Measurements from ENCODE around the gene PRSS2. TPM values are rescaled to one million over a fixed set of nuclear protein-coding genes. Genes with fewer than 3 reads are reported as not detected.
A peak's percentile ranks its signal among the peaks of the same experiment; 100 is the strongest.
"Not testable (repeated sequence)": the region's sequence is repeated elsewhere in the genome, so short reads cannot be mapped to it uniquely, and the experiment has no call there.

Gene PRSS2
- total and polyA plus RNA-seq, 2 donors (not counting 1 experiment from before 2014, with no cell fraction given) = not detected

DNA sequence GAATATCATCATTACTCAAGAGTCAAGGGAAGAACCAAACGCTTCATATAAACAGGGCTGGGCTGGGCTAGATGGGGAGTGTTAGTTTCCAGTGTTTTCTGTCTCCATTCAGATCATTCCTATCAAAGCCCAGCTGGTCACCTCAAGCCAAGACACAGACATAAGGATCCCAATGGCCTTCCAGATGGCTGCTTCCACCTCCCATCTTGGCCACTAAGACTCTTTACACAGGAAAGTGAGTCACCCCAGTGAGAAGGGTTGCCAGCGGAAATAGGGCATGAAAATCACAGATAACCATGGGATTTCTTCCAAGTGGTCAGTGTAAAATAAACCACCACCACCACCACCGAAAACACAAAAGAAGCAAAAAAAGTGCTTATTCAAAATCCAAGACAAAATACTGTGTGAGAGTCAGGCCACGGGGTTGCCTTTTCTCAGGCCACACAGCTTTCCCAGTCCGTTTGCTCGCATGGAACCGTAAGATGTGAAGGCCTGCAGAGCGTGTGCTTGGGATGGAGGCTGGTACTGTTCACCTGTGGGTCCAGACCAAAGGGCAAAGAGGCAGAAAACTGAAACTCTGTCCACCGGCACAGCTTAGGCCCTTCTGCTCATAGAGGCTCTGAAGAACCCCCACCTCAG, 5.6 kb downstream of the PRSS2 start:
- Histone ChIP-seq H3K27me3 (ENCODE audit: control insufficient read depth, insufficient read depth, low read length) (no peaks in the 10 kb centered on the region), H3K36me3 (ENCODE audit: control insufficient read depth, insufficient read depth, low read length) (no peaks in the 10 kb centered on the region), H4K20me1 (ENCODE audit: control insufficient read depth, extremely low read depth, insufficient read depth, low read length) (no peaks in the 10 kb centered on the region), H3K9me3 (ENCODE audit: control insufficient read depth, insufficient read depth, low read depth, low read length) (no peaks in the 10 kb centered on the region), H3K4me2 (ENCODE audit: extremely low read depth, insufficient read depth, low read length) (no peak overlapping the region), H3K4me1 (ENCODE audit: control insufficient read depth, extremely low read depth, insufficient read depth, low read length) (no peaks in the 10 kb centered on the region), H2AFZ (ENCODE audit: low read length) (no peak overlapping the region), H3K79me2 (ENCODE audit: control insufficient read depth, insufficient read depth, low read length) (no peaks in the 10 kb centered on the region), H3K4me3 (replicated peaks in 1 of 4; ENCODE audit: control extremely low read depth in 1 of 4, insufficient read depth in 1 of 4, low read depth in 3 of 4, low read length in 4 of 4) (no peak overlapping the region), H3K9ac (ENCODE audit: insufficient read depth, low read length) (no peak overlapping the region), H3K27ac (ENCODE audit: insufficient read depth, low read length) (no peak overlapping the region)
- peak; percentile 65 to 93 for DNase-seq (ENCODE audit: low read depth in 2 of 2)
- TF ChIP-seq EZH2 (IDR thresholded peaks at IDR 0.05; ENCODE audit: low read length, missing control alignments) = no peak
- TF ChIP-seq, protein P1, sequence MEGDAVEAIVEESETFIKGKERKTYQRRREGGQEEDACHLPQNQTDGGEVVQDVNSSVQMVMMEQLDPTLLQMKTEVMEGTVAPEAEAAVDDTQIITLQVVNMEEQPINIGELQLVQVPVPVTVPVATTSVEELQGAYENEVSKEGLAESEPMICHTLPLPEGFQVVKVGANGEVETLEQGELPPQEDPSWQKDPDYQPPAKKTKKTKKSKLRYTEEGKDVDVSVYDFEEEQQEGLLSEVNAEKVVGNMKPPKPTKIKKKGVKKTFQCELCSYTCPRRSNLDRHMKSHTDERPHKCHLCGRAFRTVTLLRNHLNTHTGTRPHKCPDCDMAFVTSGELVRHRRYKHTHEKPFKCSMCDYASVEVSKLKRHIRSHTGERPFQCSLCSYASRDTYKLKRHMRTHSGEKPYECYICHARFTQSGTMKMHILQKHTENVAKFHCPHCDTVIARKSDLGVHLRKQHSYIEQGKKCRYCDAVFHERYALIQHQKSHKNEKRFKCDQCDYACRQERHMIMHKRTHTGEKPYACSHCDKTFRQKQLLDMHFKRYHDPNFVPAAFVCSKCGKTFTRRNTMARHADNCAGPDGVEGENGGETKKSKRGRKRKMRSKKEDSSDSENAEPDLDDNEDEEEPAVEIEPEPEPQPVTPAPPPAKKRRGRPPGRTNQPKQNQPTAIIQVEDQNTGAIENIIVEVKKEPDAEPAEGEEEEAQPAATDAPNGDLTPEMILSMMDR (conservative IDR thresholded peaks at IDR 0.05 in 1 of 2, IDR thresholded peaks at IDR 0.05 in 1 of 2; ENCODE audit: low read depth in 1 of 2, low read length in 2 of 2) = no peak

- H3K4me3 ChIP-seq (replicated peaks in 1 of 4; ENCODE audit: control extremely low read depth in 1 of 4, insufficient read depth in 1 of 4, low read depth in 3 of 4, low read length in 4 of 4); H3K4me1 ChIP-seq (ENCODE audit: control insufficient read depth, extremely low read depth, insufficient read depth, low read length); H2AFZ ChIP-seq (ENCODE audit: low read length); H3K79me2 ChIP-seq (ENCODE audit: control insufficient read depth, insufficient read depth, low read length); H3K36me3 ChIP-seq (ENCODE audit: control insufficient read depth, insufficient read depth, low read length); H3K27ac ChIP-seq (ENCODE audit: insufficient read depth, low read length); H3K4me2 ChIP-seq (ENCODE audit: extremely low read depth, insufficient read depth, low read length); H4K20me1 ChIP-seq (ENCODE audit: control insufficient read depth, extremely low read depth, insufficient read depth, low read length); H3K27me3 ChIP-seq (ENCODE audit: control insufficient read depth, insufficient read depth, low read length); DNase-seq (ENCODE audit: low read depth in 2 of 2); H3K9ac ChIP-seq (ENCODE audit: insufficient read depth, low read length); H3K9me3 ChIP-seq (ENCODE audit: control insufficient read depth, insufficient read depth, low read depth, low read length): not testable (repeated sequence)
Measured at GRCh38 chr7:142776845-142777225, 6.1 kb downstream of the PRSS2 start.

DNA sequence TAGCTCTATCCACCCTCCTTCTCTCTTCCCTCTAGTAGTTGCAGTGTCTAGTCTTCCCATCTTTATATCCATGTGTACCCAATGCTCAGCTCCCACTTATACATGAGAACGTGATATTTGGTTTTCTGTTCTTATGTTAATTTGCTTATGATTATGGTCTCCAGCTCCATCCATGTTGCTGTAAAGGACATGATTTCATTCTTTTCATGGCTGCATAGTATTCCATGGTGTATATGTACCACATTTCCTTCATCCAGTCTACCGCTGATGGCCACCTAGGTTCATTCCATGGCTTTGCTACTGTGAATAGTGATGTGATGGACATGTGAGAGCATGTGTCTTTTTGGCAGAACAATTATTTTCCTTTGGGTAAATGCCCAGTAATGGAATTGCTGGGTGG, 6.5 kb downstream of the PRSS2 start:
- Histone ChIP-seq H3K27me3 (ENCODE audit: control insufficient read depth, insufficient read depth, low read length) (no peaks in the 10 kb centered on the region), H3K9ac (ENCODE audit: insufficient read depth, low read length) (no peak overlapping the region), H2AFZ (ENCODE audit: low read length) (no peak overlapping the region), H3K79me2 (ENCODE audit: control insufficient read depth, insufficient read depth, low read length) (no peaks in the 10 kb centered on the region), H4K20me1 (ENCODE audit: control insufficient read depth, extremely low read depth, insufficient read depth, low read length) (no peaks in the 10 kb centered on the region), H3K4me1 (ENCODE audit: control insufficient read depth, extremely low read depth, insufficient read depth, low read length) (no peaks in the 10 kb centered on the region), H3K4me3 (replicated peaks in 1 of 4; ENCODE audit: control extremely low read depth in 1 of 4, insufficient read depth in 1 of 4, low read depth in 3 of 4, low read length in 4 of 4) (no peak overlapping the region), H3K27ac (ENCODE audit: insufficient read depth, low read length) (no peak overlapping the region), H3K4me2 (ENCODE audit: extremely low read depth, insufficient read depth, low read length) (no peak overlapping the region), H3K9me3 (ENCODE audit: control insufficient read depth, insufficient read depth, low read depth, low read length) (no peaks in the 10 kb centered on the region), H3K36me3 (ENCODE audit: control insufficient read depth, insufficient read depth, low read length) (no peaks in the 10 kb centered on the region)
- TF ChIP-seq EZH2 (IDR thresholded peaks at IDR 0.05; ENCODE audit: low read length, missing control alignments) = no peak
- DNase-seq (ENCODE audit: low read depth in 2 of 2) = no peak
